Measurements from ENCODE around the gene SUPT4H1. TPM values are rescaled to one million over a fixed set of nuclear protein-coding genes. Genes with fewer than 3 reads are reported as not detected.

The SUPT4H1 gene
- total and polyA plus RNA-seq, 2 of the 4 experiments (the other 2 are of a cell fraction): 51.6 to 129 TPM

GRCh38 chr17:58378733-58379510 lies 26.9 kb upstream of the SUPT4H1 start:
- Histone ChIP-seq H2BK20ac (ENCODE audit: low read depth, low read length) (no peak overlapping the region), H3K9ac (ENCODE audit: low read depth, low read length) (no peak overlapping the region), H4K8ac (ENCODE audit: low read depth in 2 of 2, low read length in 2 of 2) (no peak overlapping the region), H2AK5ac (ENCODE audit: low read depth, low read length) (no peak overlapping the region), H2BK5ac (ENCODE audit: low read depth, low read length, poor library complexity, severe bottlenecking) (no peak overlapping the region), H3K9me1 (ENCODE audit: insufficient read depth, low read length) (no peaks in the 10 kb centered on the region), H3K27me3 (ENCODE audit: control insufficient read depth, insufficient read depth, low read length) (peaks cover 23% of the 10 kb centered on the region), H3K79me1 (ENCODE audit: low read depth in 1 of 2, low read length in 2 of 2) (no peaks in the 10 kb centered on the region), H3K27ac (ENCODE audit: insufficient read depth, low read length) (no peak overlapping the region), H3K4me1 (ENCODE audit: control insufficient read depth, insufficient read depth, low read length) (no peaks in the 10 kb centered on the region), H3K4me2 (ENCODE audit: low read depth, low read length) (no peak overlapping the region), H2AFZ (replicated peaks; ENCODE audit: low read length, poor library complexity) (no peak overlapping the region), H3K56ac (ENCODE audit: extremely low read depth, insufficient read depth, low read length) (no peak overlapping the region), H4K20me1 (ENCODE audit: insufficient read depth, low read length) (no peaks in the 10 kb centered on the region), H3K14ac (replicated peaks; ENCODE audit: low read depth, low read length) (no peak overlapping the region), H3K4ac (ENCODE audit: low read depth, low read length) (no peak overlapping the region), H3K23ac (ENCODE audit: low read depth, low read length) (no peak overlapping the region), H4K5ac (ENCODE audit: low read depth, low read length) (no peak overlapping the region), H2AK9ac (replicated peaks; ENCODE audit: low read depth, low read length, poor library complexity) (no peak overlapping the region), H3K4me3 (ENCODE audit: insufficient read depth, low read depth, low read length) (no peak overlapping the region), H3K9me3 (ENCODE audit: control insufficient read depth, insufficient read depth, low read length) (no peaks in the 10 kb centered on the region), H3K18ac (ENCODE audit: low read depth, low read length) (no peak overlapping the region), H2BK15ac (ENCODE audit: low read depth, low read length) (no peak overlapping the region), H2BK120ac (ENCODE audit: low read depth, low read length) (no peak overlapping the region), H3K36me3 (ENCODE audit: control insufficient read depth, insufficient read depth, low read length) (no peaks in the 10 kb centered on the region), H4K91ac (ENCODE audit: insufficient read depth, low read depth, low read length) (no peak overlapping the region)
- intact Hi-C loops (cut with micrococcal nuclease) (no loop called here), dilution Hi-C loops (cut with HindIII; ENCODE audit: low sequenced_read_pairs, unreplicated experiment) (no loop called here), in situ Hi-C loops (cut with MboI; ENCODE audit: low sequenced_read_pairs) (no loop called here)
- no TSS peak for BruUV-seq (replicated peaks)
- WGBS, 2 experiments (ENCODE audit: extremely low coverage in 2 of 2, insufficient read length in 1 of 2): no CpG with 5 or more reads among the region's 8 CpGs
- POLR2A ChIA-PET (ENCODE audit: unreplicated experiment): no interaction called here
- no peak for DNase-seq
- no peak for TF ChIP-seq RFX5 (IDR thresholded peaks at IDR 0.05; ENCODE audit: low read depth, low read length)
- TF ChIP-seq NFE2L2 (IDR thresholded peaks at IDR 0.05; ENCODE audit: low read depth, low read length): no peak
- no peak for TF ChIP-seq RCOR1 (IDR thresholded peaks at IDR 0.05; ENCODE audit: insufficient replicate concordance, low read length)
- no peak for TF ChIP-seq MXI1 (IDR thresholded peaks at IDR 0.05; ENCODE audit: borderline replicate concordance, low read depth, low read length)
- TF ChIP-seq CEBPB (IDR thresholded peaks at IDR 0.05; ENCODE audit: low read depth, low read length): no peak
- TF ChIP-seq MAZ (IDR thresholded peaks at IDR 0.05; ENCODE audit: borderline replicate concordance, low read depth, low read length): no peak
- no peak for TF ChIP-seq FOS (IDR thresholded peaks at IDR 0.05; ENCODE audit: low read depth, low read length)
- TF ChIP-seq, protein P1, sequence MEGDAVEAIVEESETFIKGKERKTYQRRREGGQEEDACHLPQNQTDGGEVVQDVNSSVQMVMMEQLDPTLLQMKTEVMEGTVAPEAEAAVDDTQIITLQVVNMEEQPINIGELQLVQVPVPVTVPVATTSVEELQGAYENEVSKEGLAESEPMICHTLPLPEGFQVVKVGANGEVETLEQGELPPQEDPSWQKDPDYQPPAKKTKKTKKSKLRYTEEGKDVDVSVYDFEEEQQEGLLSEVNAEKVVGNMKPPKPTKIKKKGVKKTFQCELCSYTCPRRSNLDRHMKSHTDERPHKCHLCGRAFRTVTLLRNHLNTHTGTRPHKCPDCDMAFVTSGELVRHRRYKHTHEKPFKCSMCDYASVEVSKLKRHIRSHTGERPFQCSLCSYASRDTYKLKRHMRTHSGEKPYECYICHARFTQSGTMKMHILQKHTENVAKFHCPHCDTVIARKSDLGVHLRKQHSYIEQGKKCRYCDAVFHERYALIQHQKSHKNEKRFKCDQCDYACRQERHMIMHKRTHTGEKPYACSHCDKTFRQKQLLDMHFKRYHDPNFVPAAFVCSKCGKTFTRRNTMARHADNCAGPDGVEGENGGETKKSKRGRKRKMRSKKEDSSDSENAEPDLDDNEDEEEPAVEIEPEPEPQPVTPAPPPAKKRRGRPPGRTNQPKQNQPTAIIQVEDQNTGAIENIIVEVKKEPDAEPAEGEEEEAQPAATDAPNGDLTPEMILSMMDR (conservative IDR thresholded peaks at IDR 0.05; ENCODE audit: low read depth, low read length): no peak
- no peak for TF ChIP-seq MAFK (IDR thresholded peaks at IDR 0.05; ENCODE audit: low read depth, low read length)
- no peak for TF ChIP-seq USF2 (IDR thresholded peaks at IDR 0.05; ENCODE audit: low read depth, low read length)
- no peak for TF ChIP-seq CHD1 (IDR thresholded peaks at IDR 0.05; ENCODE audit: low read depth, low read length)
- TF ChIP-seq POLR2A (IDR thresholded peaks at IDR 0.05; ENCODE audit: low read depth, low read length): no peak
- no peak for TF ChIP-seq RAD21 (IDR thresholded peaks at IDR 0.05; ENCODE audit: low read length)
- TF ChIP-seq BHLHE40 (IDR thresholded peaks at IDR 0.05; ENCODE audit: low read depth, low read length): no peak
- TF ChIP-seq SMC3 (IDR thresholded peaks at IDR 0.05; ENCODE audit: low read depth, low read length): no peak
- TF ChIP-seq, protein P2, sequence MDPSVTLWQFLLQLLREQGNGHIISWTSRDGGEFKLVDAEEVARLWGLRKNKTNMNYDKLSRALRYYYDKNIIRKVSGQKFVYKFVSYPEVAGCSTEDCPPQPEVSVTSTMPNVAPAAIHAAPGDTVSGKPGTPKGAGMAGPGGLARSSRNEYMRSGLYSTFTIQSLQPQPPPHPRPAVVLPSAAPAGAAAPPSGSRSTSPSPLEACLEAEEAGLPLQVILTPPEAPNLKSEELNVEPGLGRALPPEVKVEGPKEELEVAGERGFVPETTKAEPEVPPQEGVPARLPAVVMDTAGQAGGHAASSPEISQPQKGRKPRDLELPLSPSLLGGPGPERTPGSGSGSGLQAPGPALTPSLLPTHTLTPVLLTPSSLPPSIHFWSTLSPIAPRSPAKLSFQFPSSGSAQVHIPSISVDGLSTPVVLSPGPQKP (IDR thresholded peaks at IDR 0.05; ENCODE audit: borderline replicate concordance, low read depth, low read length): no peak
- ATAC-seq (ENCODE audit: low read depth): no peak
- CTCF ChIA-PET: no interaction called here

All from IMR-90 (cell line).